SK-N-SH treated with all-trans-retinoic acid at 6 μM for 48 hours (cell line): ENCODE measurements around the gene TNK2.
"Not testable (repeated sequence)": the region's sequence is repeated elsewhere in the genome, so short reads cannot be mapped to it uniquely, and the experiment has no call there.

Experiments
- ATAC-seq: fragments of 200-7000 bp; cut with Tn5 transposase; 3 replicates; pipeline ENCODE4 v1.9.1; 2020; ENCODE audit warnings: mild to moderate bottlenecking, moderate library complexity
- ARNTL ChIP-seq: fragments of 450-650 bp; formaldehyde crosslinking; IDR thresholded peaks from 2 replicates; pipeline ENCODE4 v1.5.0; 2020; ENCODE audit warnings: low read depth, mild to moderate bottlenecking, moderate library complexity, borderline replicate concordance
- BACH2 ChIP-seq: fragments of 250-450 bp; sonication (Bioruptor Pico); IDR thresholded peaks from 2 replicates; pipeline ENCODE4 v1.9.0; 2021; ENCODE audit warnings: mild to moderate bottlenecking, borderline replicate concordance
- CSDC2 ChIP-seq: fragments of 250-450 bp; sonication (Bioruptor Pico); IDR thresholded peaks from 2 replicates; pipeline ENCODE4 v1.5.0; 2020; ENCODE audit warnings: mild to moderate bottlenecking, moderate library complexity
- ESRRG ChIP-seq: fragments of 250-450 bp; sonication (Bioruptor Pico); IDR thresholded peaks from 2 replicates; pipeline ENCODE4 v1.6.1; 2021; ENCODE audit warnings: mild to moderate bottlenecking
- GLIS3 ChIP-seq: fragments of 250-450 bp; sonication (Bioruptor Pico); IDR thresholded peaks from 2 replicates; pipeline ENCODE4 v1.5.0; 2020; ENCODE audit warnings: mild to moderate bottlenecking, moderate library complexity
- ISL1 ChIP-seq: fragments of 250-450 bp; sonication (Bioruptor Pico); IDR thresholded peaks from 2 replicates; pipeline ENCODE4 v2.1.2; 2022; ENCODE audit warnings: mild to moderate bottlenecking, moderate library complexity
- OSR1 ChIP-seq: fragments of 250-450 bp; sonication (Bioruptor Pico); IDR thresholded peaks from 2 replicates; pipeline ENCODE4 v1.8.0; 2022; ENCODE audit warnings: moderate library complexity, mild to moderate bottlenecking, inconsistent platforms
- PPARA ChIP-seq: fragments of 250-450 bp; sonication (Bioruptor Pico); IDR thresholded peaks from 2 replicates; pipeline ENCODE4 v1.5.0; 2020; ENCODE audit warnings: mild to moderate bottlenecking, borderline replicate concordance
- SNAI2 ChIP-seq: fragments of 250-450 bp; sonication (Bioruptor Pico); IDR thresholded peaks from 2 replicates; pipeline ENCODE4 v1.5.0; 2020; ENCODE audit warnings: mild to moderate bottlenecking, moderate library complexity
- TCF4 ChIP-seq: fragments of 250-450 bp; sonication (Bioruptor Pico); IDR thresholded peaks from 2 replicates; pipeline ENCODE4 v1.8.0; 2021; ENCODE audit warnings: mild to moderate bottlenecking, moderate library complexity, borderline replicate concordance
- TOX ChIP-seq: fragments of 250-450 bp; sonication (Bioruptor Pico); IDR thresholded peaks from 2 replicates; pipeline ENCODE4 v1.8.0; 2021; ENCODE audit warnings: mild to moderate bottlenecking, moderate library complexity, borderline replicate concordance
- ZC3H10 ChIP-seq: fragments of 250-450 bp; sonication (Bioruptor Pico); IDR thresholded peaks from 2 replicates; pipeline ENCODE4 v1.5.1; 2021; ENCODE audit warnings: mild to moderate bottlenecking, moderate library complexity
- ZFP3 ChIP-seq: fragments of 250-450 bp; sonication (Bioruptor Pico); IDR thresholded peaks from 2 replicates; pipeline ENCODE4 v1.5.0; 2020; ENCODE audit warnings: mild to moderate bottlenecking, moderate library complexity
- ZFP30 ChIP-seq: fragments of 450-650 bp; formaldehyde crosslinking; IDR thresholded peaks from 2 replicates; pipeline ENCODE4 v1.5.0; 2022; ENCODE audit warnings: mild to moderate bottlenecking, moderate library complexity
- ZNF565 ChIP-seq: fragments of 450-650 bp; formaldehyde crosslinking; conservative IDR thresholded peaks from 2 replicates; pipeline ENCODE4 v1.5.0; 2020; ENCODE audit warnings: low read depth, mild to moderate bottlenecking, moderate library complexity
- ZNF70 ChIP-seq: fragments of 450-650 bp; formaldehyde crosslinking; IDR thresholded peaks from 2 replicates; pipeline ENCODE4 v1.5.0; 2020; ENCODE audit warnings: mild to moderate bottlenecking, moderate library complexity
- TF ChIP-seq, protein P1 (sequence below): fragments of 250-450 bp; sonication (Bioruptor Pico); IDR thresholded peaks from 2 replicates; pipeline ENCODE4 v1.5.1; 2021; ENCODE audit warnings: mild to moderate bottlenecking, moderate library complexity
- TF ChIP-seq, protein P2 (sequence below): fragments of 250-450 bp; sonication (Bioruptor Pico); IDR thresholded peaks from 2 replicates; pipeline ENCODE4 v1.5.0; 2020; ENCODE audit warnings: mild to moderate bottlenecking, moderate library complexity
- TF ChIP-seq, protein P3 (sequence below): fragments of 250-450 bp; sonication (Bioruptor Pico); IDR thresholded peaks from 2 replicates; pipeline ENCODE4 v1.8.0; 2021; ENCODE audit warnings: low read depth, mild to moderate bottlenecking, moderate library complexity, borderline replicate concordance
- TF ChIP-seq, protein P4 (sequence below): fragments of 250-450 bp; sonication (Bioruptor Pico); IDR thresholded peaks from 2 replicates; pipeline ENCODE4 v1.5.1; 2020; ENCODE audit warnings: low read depth, mild to moderate bottlenecking, moderate library complexity

TNK2 gene

DNA sequence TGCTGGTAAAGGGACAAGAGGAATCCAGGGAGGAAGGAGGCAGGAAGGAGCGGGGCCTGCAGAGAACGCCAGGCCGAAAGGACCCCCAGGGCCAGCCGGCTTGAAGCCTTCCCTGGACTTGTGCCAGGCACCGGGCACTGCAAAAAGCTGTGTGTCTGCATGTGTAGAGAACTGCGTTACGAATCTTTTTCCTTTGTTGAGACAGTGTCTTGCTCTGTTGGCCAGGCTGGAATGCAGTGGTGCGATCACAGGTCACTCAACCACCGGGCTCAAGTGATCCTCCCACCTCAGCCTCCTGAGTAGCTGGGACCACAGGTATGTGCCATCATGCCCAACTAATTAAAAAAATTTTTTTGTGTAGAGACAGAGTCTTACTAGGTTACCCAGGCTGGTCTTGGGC is 79.6 kb downstream of the TNK2 start:
- no peak for TF ChIP-seq ZNF565 (CRISPR knock-in tag)
- TF ChIP-seq SNAI2 (CRISPR knock-in tag), result no peak
- TF ChIP-seq ZNF70, result no peak
- no peak for TF ChIP-seq ZFP3 (CRISPR knock-in tag)
- TF ChIP-seq, protein P1, sequence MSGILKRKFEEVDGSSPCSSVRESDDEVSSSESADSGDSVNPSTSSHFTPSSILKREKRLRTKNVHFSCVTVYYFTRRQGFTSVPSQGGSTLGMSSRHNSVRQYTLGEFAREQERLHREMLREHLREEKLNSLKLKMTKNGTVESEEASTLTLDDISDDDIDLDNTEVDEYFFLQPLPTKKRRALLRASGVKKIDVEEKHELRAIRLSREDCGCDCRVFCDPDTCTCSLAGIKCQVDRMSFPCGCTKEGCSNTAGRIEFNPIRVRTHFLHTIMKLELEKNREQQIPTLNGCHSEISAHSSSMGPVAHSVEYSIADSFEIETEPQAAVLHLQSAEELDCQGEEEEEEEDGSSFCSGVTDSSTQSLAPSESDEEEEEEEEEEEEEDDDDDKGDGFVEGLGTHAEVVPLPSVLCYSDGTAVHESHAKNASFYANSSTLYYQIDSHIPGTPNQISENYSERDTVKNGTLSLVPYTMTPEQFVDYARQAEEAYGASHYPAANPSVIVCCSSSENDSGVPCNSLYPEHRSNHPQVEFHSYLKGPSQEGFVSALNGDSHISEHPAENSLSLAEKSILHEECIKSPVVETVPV, result no peak
- TF ChIP-seq ZFP30 (CRISPR knock-in tag), result no peak
- TF ChIP-seq ZC3H10 (CRISPR knock-in tag), result no peak
- TF ChIP-seq, protein P2, sequence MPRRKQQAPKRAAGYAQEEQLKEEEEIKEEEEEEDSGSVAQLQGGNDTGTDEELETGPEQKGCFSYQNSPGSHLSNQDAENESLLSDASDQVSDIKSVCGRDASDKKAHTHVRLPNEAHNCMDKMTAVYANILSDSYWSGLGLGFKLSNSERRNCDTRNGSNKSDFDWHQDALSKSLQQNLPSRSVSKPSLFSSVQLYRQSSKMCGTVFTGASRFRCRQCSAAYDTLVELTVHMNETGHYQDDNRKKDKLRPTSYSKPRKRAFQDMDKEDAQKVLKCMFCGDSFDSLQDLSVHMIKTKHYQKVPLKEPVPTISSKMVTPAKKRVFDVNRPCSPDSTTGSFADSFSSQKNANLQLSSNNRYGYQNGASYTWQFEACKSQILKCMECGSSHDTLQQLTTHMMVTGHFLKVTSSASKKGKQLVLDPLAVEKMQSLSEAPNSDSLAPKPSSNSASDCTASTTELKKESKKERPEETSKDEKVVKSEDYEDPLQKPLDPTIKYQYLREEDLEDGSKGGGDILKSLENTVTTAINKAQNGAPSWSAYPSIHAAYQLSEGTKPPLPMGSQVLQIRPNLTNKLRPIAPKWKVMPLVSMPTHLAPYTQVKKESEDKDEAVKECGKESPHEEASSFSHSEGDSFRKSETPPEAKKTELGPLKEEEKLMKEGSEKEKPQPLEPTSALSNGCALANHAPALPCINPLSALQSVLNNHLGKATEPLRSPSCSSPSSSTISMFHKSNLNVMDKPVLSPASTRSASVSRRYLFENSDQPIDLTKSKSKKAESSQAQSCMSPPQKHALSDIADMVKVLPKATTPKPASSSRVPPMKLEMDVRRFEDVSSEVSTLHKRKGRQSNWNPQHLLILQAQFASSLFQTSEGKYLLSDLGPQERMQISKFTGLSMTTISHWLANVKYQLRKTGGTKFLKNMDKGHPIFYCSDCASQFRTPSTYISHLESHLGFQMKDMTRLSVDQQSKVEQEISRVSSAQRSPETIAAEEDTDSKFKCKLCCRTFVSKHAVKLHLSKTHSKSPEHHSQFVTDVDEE, result no peak
- no peak for TF ChIP-seq CSDC2 (CRISPR knock-in tag)
- TF ChIP-seq OSR1 (CRISPR knock-in tag), result no peak
- no peak for TF ChIP-seq ARNTL (CRISPR knock-in tag)
- no peak for TF ChIP-seq PPARA (CRISPR knock-in tag)
- no peak for TF ChIP-seq ESRRG (CRISPR knock-in tag)
- TF ChIP-seq, protein P3, sequence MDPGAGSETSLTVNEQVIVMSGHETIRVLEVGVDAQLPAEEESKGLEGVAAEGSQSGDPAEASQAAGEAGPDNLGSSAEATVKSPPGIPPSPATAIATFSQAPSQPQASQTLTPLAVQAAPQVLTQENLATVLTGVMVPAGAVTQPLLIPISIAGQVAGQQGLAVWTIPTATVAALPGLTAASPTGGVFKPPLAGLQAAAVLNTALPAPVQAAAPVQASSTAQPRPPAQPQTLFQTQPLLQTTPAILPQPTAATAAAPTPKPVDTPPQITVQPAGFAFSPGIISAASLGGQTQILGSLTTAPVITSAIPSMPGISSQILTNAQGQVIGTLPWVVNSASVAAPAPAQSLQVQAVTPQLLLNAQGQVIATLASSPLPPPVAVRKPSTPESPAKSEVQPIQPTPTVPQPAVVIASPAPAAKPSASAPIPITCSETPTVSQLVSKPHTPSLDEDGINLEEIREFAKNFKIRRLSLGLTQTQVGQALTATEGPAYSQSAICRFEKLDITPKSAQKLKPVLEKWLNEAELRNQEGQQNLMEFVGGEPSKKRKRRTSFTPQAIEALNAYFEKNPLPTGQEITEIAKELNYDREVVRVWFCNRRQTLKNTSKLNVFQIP (CRISPR knock-in tag), result no peak
- no peak for TF ChIP-seq TOX
- TF ChIP-seq BACH2, result no peak
- TF ChIP-seq, protein P4, sequence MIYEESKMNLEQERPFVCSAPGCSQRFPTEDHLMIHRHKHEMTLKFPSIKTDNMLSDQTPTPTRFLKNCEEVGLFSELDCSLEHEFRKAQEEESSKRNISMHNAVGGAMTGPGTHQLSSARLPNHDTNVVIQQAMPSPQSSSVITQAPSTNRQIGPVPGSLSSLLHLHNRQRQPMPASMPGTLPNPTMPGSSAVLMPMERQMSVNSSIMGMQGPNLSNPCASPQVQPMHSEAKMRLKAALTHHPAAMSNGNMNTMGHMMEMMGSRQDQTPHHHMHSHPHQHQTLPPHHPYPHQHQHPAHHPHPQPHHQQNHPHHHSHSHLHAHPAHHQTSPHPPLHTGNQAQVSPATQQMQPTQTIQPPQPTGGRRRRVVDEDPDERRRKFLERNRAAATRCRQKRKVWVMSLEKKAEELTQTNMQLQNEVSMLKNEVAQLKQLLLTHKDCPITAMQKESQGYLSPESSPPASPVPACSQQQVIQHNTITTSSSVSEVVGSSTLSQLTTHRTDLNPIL (CRISPR knock-in tag), result no peak
- TF ChIP-seq GLIS3 (CRISPR knock-in tag), result no peak
- TF ChIP-seq ISL1 (CRISPR knock-in tag), result no peak
- ATAC-seq, result no peak

DNA sequence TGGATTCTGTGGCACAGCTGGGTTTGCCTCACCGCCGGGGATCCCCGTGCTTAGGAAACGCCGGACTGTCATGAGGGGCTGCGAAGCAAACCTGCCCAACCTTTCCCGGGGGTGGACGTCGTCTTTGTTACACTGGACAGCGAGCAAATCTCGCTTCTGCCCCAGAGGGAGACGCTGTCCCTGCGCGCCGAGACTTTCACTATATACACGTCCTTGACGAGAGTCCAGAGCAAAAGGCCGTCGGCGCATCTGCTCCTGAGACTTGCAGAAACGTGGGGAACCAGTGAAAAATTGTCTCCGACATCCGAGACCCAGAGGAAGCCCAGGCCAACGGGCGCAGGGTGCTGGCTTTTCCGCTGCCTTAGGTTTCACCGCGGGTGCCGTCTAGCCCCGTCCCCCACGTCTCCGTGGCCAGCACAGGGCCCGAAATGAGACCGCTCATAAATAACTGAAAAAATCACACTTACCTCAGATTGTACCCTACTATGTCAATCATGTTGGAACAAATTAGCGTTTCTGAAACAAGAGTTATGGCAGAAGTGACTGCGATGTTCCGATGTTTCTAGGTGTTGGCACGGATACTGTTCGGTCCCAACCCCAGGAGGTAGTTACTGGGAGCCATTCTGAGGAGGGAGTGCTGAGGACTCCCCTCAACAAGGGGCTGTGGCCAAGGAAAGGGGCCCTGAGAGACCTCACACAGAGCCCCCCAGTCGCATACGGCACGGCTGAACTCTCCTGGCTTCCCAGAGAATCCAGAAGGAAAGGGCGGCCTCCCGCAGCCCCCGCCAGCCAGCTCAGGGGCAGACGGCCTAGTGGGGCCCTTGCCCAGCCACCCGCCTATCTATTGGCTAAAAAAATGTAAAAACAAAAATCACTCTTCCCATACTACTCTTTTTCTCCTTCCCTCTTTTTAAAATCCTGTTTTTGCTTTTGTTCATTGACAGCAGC is 82.2 kb downstream of the TNK2 start:
- ATAC-seq, result no peak
- TF ChIP-seq TCF4, result no peak
- no peak for TF ChIP-seq ZFP30 (CRISPR knock-in tag)
- no peak for TF ChIP-seq ESRRG (CRISPR knock-in tag)
- TF ChIP-seq ZFP3 (CRISPR knock-in tag), result no peak
- no peak for TF ChIP-seq ARNTL (CRISPR knock-in tag)
- no peak for TF ChIP-seq GLIS3 (CRISPR knock-in tag)
- TF ChIP-seq, all 23 proteins: peak for 0

DNA sequence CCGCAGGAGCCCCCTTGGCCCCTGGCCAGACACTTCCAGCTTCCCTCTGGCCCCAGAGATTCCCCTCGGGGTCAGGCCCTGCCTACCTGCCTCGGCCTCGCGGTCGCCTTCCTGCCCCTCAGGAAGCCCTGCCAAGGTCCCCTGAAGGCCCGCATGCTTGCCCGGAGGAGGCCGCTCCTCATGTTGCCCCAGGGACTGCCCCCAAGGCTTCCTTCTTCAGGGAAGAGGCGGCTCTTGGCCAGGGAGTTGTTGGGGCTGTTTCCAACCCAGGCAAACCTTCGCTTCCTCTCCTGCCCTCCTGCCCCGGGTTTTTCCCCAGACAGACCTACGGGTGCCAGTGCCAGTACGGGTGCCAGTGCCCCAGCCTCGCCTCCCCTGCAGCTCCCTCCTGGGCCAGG is 83.2 kb downstream of the TNK2 start:
- no peak for ATAC-seq
- no peak for TF ChIP-seq TCF4
- TF ChIP-seq ESRRG (CRISPR knock-in tag), result no peak
- TF ChIP-seq, protein P3 (CRISPR knock-in tag), result no peak
- TF ChIP-seq ISL1 (CRISPR knock-in tag), result no peak
- no peak for TF ChIP-seq ARNTL (CRISPR knock-in tag)
- no peak for TF ChIP-seq SNAI2 (CRISPR knock-in tag)
- TF ChIP-seq ZC3H10 (CRISPR knock-in tag), result no peak
- no peak for TF ChIP-seq BACH2
- TF ChIP-seq ZNF565 (CRISPR knock-in tag), result no peak

DNA sequence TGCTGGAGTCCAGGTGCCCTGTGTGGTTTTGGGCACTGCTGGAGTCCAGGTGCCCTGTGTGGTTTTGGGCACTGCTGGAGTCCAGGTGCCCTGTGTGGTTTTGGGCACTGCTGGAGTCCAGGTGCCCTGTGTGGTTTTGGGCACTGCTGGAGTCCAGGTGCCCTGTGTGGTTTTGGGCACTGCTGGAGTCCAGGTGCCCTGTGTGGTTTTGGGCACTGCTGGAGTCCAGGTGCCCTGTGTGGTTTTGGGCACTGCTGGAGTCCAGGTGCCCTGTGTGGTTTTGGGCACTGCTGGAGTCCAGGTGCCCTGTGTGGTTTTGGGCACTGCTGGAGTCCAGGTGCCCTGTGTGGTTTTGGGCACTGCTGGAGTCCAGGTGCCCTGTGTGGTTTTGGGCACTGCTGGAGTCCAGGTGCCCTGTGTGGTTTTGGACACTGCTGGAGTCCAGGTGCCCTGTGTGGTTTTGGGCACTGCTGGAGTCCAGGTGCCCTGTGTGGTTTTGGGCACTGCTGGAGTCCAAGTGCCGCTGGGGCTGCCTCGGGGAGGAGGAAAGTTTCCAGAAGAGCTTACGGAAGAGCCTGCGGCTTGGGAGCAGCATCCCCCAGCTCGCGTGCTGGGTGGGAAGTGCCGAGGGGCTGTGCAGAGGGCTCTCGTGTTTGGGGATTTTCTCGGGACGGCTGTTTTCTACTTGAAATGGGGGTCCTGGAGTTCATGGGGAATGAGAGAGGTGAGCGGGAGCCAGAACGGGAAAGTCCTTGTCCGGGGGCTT is 83.7 kb downstream of the TNK2 start:
- ATAC-seq, result not testable (repeated sequence)
